HG03342 (cell line): ENCODE data around the gene PIGS.
"Not testable (repeated sequence)": the region's sequence is repeated elsewhere in the genome, so short reads cannot be mapped to it uniquely, and the experiment has no call there.

Experiments
- ATAC-seq: cut with Tn5 transposase; IDR thresholded peaks from one replicate; pipeline ENCODE4 v1.9.1; 2021; ENCODE audit warnings: mild to moderate bottlenecking, moderate library complexity; ENCODE audit not compliant: unreplicated experiment

The PIGS gene

DNA sequence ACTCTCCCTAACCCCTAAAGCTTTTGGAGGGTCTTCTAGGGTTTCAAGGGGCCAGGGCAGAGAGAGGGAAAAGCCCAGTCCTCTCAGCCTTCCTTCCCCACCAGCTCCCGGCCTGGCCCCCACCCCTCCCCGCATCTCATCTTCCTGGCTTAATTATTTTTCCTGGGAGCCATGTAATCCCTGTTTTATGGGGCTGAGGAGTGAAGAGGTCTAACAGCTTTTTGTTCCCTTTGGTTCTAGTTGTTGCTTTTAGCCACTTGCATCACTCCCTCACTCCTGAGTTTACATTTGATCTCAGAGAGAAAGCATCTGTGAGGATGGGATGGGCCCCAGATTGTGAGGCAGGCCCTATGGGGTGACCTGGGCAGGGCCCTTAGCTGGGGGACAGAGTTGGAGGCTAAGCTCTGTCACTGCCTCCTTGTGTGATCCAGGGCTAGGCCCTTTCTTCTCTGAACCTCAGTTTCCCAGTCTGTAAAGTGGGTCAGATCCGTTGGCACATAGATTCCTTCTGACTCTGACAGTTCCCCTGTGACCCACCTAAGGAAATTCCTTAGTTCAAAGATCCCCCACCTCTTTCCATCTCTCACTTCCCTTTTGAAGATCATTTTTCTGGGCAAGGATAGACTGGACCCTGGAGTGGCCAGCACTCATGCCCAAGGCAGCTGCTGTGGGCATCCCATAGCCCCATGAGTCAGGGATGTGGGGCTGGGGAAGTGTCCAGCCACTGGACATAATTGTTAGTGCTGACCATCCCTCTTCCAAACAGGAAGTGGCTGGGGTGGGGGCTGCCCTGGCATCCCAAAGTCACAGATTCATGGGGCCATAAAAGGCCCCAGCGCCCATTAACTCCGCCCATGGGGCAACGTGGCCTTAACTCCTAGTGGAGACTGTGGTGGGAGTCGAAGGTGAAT, 39.0 kb downstream of the PIGS start:
- no peak for ATAC-seq

DNA sequence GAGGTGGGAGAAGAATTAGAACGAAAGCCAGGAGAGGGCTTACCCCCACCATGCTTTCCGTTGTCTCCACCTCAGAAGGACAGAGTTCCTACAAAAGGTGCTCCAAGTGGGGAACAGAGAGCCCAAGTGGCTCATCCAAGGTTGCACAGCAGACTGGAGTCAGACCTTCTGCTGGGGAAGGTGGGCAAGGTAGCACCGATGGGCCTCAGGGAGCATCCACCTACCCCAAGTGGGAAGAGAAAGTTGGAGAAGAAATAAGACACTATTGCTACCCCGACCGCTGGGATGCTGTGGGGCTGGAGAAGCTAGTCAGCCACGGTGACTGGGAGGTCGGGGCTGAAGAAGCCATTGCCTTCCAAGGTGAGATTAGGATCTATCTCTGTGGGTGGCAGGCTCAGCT, 40.4 kb downstream of the PIGS start:
- no peak for ATAC-seq

DNA sequence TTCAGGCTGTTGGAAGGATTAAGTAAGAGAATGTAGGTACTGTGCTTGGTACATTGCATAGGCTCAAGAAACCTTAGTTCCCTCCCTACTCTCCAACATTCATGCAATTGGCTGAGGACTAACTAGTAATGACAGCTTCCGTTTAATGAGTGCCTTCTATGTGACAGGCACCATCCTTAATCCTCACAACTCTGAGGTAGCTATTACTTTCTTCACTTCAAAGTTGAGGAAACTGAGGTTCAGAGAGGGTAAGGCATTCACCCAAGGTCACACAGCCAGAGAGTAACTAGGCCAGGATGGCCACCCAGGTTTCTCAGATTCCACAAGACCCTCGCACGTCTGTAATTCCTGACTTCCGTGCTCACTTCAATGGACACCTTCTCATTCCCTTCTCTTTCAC, 41.1 kb downstream of the PIGS start:
- ATAC-seq, result no peak

DNA sequence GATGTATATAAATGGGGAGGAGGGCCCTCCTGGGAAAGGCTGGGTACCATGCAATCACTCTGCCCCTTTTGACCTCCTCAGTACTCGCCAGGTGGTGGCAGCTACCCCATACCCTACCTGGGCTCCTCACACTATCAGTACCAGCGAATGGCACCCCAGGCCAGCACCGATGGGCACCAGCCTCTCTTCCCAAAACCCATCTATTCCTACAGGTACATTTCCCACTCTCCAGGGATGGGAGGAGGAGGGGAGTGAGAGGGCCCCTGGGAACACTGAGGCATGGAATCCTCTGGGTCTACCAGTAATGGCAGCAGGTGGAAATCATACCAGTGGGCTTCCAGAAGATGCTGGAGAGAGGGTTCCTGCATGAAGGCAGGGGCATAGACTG, 42.3 kb downstream of the PIGS start:
- no peak for ATAC-seq

DNA sequence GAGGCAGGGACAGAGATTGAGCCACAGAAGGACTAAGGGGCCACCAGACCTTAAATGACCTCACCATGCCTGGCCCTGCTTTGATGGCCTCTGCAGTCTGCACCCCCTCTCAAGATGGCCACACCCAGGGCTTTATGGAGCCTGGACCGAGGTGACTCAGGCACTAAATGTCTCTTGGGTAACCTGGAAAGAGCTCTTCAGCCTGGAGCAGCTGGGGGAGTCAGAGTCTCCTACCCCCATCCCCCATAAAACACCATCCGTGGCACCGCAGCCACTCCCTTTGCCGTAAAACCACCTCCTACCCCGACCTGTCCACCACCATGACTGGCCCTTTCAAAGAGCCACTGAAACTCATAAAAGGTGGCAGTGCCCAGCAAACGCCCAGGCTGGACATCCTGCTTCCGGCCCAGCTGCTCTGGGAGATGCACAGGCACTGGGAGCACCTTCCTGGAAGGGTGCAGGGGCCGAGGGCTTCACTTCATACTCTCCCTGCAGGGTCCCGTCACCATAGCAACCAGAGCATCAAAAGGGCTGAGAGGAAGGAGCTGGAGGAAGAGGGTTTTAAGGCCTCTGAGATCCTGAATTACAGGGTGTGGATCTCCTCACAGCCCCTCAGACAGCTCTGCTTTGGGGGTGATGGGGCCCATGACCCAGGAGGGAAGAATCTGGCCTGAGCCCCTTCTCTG, 42.9 kb downstream of the PIGS start:
- no peak for ATAC-seq

DNA sequence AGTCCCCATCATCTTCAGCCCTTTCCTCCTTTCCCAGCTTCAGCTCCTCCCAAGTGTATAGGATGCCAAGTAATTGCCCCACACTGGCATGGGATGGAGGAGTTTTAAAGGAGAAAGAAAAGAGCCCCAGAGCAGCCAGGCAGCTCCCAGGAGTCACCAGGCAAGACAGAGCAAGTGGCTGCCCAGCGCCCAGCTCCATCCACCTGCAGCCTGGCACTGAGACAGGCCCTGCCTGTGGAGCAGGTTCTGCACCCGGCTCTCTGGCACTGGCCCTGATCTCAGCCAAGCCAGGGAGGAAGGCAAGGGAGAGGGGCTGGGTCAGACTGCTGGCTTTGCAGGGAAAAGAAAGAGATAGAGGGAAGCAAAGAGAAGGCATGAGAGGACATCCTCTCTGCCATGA, 43.5 kb downstream of the PIGS start:
- ATAC-seq, result no peak

DNA sequence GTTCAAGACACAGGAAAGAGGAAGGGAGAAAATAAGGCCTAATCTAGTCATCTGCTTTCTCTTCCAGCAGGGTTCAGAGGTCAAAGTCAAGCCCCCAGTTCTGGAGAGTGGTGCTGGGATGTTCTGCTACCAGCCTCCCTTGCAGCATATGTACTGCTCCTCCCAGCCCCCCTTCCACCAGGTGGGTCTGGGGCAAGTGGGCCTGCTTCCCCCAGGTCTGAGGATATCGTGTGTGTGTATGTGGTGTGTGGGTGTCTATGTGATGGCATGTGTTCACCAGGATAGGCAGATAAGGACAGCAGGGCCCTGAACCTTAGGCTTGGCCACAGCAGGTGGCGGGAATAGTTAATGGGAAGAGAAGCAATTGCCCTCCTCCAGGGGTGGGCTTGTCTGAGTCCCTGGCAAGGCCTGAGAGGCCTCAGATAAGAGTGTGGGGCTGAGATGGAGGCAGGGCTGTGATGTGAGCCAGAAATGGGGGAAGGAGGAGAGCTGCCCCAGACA, 44.1 kb downstream of the PIGS start:
- no peak for ATAC-seq

DNA sequence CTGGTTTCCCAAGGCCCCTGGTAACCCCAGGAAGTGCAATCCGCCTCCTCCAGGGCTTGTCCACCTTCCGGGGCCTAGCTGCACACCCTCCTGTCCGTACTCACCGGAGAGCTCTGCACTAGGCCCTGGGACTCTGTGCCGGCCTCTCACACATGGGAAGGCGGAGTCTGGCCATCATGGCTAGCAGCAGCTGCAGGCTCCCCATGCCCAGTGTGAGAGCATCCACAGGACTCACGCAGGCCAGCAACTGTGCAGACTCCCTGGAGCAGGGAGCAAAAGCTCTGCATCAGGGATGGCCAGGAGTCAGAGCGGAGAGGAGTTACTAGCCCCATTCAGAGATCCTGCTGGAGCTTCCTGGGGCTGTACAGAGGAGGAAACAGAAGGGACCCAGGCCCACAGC, 44.9 kb downstream of the PIGS start:
- no peak for ATAC-seq

DNA sequence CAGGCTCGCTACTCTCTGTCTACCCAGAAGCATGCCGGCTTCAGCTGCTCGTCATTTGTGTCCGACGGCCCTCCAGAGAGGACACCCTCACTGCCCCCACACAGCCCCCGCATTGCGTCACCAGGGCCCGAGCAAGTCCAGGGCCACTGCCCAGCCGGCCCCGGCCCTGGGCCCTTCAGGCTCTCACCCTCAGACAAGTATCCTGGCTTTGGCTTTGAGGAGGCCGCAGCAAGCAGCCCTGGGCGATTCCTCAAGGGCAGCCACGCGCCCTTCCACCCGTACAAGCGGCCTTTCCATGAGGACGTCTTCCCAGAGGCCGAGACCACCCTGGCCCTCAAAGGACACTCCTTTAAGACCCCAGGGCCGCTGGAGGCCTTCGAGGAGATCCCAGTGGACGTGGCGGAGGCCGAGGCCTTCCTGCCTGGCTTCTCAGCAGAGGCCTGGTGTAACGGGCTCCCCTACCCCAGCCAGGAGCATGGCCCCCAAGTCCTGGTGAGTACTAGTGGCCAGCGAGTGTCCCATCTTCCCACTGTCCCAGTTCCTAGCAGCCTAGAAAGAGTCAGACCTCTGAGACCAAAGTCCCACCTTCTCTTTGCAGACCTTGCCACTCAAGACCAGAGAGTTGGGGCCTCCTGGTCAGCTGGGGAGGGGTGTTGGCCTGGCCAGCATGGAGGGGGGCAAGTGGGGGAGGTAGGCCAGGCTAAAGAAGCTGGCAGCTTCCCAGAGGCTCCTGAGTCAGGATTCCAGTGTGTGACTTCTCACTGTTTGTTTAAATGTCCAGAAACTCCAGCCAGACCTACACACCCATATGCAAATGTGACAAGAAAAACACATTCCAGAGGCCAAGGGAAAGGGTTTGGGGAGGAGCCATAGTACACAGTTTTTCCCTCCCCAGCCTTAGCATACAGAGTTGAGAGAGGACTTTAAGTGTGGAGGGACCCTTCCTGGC, 46.6 kb downstream of the PIGS start:
- no peak for ATAC-seq

DNA sequence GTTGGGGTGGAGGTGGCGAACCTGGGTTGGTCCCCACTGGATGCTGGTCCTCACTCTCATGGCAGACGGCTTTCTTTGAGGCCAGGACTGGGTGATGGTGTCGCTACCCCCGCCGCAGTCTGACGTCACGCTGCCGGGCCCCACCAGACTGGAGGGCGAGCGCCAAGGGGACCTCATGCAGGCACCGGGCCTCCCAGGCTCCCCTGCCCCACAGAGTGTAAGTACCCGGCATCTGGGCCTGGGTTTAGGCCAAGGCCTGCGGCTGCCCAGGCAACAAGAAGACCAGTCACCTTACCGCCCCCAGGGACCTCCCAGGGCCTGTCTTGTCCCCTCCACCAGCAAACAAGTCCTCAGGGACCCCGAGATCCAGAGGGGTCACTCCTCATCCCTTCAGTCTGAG, 47.4 kb downstream of the PIGS start:
- ATAC-seq, result no peak

DNA sequence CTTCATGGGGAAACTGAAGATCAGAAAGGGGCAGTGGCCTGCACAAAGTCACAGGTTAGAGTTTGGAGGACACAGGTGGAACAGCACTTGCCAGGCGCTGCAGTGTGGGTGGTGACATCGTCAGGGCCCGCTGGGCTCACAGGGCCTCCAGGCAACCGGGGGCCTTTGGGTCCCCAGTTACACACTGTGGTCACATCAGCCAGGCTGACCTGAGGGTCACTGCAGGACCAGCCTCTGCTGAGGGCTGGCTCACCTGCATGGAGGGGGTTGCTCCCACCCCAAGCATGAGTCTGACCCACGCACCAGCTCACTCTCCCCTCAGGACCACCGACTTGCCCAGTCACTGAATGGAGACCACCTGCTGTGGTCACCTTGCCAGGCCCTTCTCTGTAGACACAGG, 48.1 kb downstream of the PIGS start:
- no peak for ATAC-seq

DNA sequence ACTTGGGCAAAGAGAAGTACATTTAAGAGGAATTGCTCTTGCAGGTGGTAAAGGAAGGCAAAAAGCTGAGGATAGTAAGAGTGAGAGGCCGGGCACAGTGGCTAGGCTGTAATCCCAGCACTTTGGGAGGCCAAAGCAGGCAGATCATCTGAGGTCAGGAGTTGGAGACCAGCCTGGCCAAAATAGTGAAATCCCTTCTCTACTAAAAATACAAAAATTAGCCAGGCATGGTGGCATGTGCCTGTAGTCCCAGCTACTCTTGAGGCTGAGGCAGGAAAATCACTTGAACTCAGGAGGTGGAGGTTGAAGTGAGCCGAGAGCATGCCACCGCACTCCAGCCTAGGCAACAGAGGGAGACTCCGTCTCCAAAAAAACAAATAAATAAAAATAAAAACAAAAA, 49.0 kb downstream of the PIGS start:
- not testable (repeated sequence) for ATAC-seq

DNA sequence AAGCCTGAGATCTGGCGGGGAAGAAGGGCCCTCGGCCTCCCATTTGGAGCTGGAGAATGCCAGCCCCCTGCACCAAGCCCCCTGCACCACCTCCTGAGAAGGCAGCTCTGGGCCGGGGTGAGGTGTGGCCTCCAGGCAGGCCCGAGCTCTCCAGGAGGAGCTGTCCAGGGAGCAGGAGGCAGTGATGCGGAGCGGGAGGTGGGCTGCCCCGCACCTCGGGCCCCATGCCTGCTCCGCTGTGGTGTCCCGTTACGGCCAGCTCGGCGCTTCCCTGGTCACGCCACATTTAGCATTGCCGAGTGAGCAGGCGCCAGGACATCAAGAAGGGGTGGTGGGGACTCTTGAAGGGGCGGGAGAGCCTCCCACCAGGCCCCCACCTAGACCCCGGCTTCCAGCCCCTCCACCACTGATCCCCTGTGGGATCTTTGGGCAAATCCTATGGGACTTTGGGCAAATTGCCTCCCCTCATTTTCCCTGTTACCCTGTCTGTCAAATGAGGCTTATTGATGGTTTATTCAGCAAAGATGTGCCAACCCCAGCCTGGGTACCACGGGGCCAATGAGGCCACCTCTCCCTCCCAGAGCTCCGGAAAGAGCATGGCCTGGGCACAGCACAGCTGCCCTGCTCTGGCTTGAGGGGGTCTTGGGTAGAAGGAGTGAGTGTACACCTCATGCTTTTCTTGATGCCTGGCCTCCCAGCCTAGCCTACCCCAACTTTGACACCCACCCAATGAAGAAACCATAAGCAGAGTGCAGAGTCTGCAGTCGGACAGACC, 49.8 kb downstream of the PIGS start:
- ATAC-seq, result no peak

DNA sequence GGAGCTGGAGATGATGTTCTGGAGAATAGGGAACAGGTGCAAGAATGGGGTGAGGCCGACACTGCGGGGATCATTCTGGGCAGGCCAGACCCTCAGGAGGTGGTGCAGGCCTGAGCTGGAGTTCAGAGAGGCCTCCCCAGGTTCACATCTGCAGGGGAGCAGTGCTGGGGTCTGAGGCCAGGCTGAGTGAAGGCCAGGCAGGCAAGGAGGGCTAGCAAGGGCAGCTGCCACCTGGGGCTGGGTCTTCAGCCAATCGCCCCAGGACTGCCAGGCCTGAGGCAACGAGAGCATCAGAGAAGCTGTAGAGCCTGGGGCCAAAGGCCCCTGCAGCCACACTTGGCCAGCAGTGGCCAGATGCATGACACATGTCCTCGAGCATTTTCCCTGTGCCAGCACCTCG, 50.6 kb downstream of the PIGS start:
- no peak for ATAC-seq

DNA sequence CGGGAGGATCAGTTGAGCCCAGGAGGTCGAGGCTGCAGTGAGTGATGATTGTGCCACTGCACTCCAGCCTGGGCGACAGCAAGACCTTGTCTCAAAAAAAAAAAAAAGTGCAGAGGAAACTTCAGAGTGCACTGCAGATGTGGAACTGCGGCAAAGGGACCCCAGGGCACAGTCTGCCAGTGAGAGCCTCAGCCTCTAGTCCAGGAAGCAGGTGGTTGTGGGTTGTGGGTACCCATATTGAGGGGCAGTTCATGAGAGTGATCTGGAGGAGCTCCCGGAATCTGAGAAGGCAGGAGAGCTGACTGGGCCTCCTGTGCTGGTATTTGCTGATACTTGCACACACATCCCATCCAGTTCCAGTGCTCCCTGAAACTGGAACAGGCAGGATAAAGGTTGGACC, 52.1 kb downstream of the PIGS start:
- ATAC-seq, result no peak

DNA sequence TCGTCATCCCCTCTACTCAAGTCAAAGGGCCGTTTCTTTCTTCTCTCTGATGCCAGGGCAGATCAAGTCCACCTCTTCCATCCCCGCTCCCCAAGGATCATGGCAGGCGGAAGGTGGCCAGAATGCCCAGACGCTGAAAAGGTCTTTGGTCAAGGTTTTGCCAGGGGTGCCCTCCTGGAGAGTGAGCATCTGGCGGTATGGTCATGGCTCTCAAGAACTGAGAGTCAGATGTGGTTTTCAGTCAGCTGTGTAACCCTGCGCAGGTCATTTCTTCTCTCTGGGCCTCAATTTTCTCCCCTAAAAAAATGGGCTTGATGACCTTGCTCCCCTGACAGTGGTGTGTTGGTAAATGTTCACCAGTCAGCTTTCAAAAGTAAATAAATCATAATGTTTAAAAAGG, 52.7 kb downstream of the PIGS start:
- no peak for ATAC-seq

DNA sequence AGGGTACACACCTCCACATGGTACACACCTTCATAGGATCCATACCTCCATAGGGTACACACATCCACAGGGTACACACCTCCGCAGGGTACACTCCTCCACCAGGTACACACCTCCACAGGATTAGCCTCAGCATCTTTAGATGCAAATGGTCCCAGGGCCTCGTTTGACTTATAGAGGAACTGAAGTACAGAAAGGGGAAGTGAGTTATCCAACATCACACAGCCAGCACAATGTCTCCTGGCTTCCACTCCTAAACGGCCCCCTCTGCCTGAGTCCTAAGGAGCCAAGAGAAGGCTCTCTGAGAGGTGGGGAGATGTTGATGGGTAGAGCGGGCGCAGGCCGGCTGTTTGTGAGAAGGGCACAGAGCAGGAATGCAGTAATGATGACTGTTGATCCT, 53.2 kb downstream of the PIGS start:
- ATAC-seq, result no peak

DNA sequence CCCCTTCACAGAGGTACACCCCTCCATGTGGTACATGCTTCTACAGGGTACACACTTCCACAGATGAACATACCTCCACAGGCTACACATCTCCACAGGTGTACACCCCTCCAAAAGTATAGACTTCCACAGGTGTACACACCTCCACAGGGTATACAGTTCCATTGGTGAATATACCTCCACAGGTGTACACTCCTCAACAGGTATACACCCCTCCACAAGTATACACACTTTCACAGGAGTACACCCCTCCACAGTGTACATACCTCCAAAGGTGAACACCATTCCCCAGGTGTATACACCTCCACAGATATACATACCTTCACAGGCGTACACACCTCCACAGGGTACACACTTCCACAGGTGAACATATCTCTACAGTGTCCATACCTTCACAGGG, 55.8 kb downstream of the PIGS start:
- no peak for ATAC-seq

DNA sequence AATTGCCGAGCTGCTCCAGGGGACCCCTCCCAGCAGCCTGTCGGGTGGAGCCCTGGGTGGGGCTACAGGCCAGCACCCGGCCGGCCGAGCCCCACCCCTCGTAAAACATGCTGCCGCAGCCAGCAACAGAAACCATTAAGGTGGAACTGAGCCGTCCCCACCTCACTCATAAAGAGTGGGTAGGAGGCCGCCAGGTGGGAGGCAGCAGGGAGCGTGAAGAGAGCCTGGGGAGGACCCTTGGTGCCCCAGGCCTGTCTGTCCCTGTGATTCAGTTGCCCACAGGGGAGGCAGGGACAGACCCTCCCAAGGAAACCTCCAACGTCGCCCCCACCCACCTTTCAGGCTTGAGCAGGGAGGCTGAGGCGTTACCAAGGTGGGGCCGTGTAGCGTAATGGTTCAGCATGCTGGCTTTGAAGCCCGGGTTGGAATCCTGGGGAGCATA, 56.7 kb downstream of the PIGS start:
- ATAC-seq, result no peak

DNA sequence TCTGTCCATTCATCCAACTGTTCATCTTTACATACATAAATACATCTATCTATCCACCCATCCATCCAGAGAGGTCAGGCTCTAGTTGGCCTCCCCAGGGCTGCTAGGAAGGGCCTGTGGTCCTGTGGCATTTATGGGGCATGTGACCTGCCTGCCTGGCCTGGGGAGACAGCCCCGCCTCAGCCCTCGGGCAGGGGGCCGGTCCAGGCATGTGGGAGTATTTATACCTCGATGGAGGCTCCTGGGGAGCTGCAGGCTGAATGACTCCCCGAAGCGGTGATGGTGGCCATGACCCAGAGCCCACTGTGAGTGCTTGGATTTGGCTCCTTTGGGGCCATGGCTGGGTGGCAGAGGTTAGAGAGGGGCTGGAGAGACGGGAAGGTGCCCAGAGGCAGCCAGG, 57.8 kb downstream of the PIGS start:
- no peak for ATAC-seq
